GM21515 (cell line): Measurements from ENCODE around the gene ADAMTS4.

Experiments used
- ATAC-seq: cut with Tn5 transposase; IDR thresholded peaks from one replicate; pipeline ENCODE4 v1.9.1; 2021; ENCODE audit not compliant: unreplicated experiment

ADAMTS4 gene

DNA sequence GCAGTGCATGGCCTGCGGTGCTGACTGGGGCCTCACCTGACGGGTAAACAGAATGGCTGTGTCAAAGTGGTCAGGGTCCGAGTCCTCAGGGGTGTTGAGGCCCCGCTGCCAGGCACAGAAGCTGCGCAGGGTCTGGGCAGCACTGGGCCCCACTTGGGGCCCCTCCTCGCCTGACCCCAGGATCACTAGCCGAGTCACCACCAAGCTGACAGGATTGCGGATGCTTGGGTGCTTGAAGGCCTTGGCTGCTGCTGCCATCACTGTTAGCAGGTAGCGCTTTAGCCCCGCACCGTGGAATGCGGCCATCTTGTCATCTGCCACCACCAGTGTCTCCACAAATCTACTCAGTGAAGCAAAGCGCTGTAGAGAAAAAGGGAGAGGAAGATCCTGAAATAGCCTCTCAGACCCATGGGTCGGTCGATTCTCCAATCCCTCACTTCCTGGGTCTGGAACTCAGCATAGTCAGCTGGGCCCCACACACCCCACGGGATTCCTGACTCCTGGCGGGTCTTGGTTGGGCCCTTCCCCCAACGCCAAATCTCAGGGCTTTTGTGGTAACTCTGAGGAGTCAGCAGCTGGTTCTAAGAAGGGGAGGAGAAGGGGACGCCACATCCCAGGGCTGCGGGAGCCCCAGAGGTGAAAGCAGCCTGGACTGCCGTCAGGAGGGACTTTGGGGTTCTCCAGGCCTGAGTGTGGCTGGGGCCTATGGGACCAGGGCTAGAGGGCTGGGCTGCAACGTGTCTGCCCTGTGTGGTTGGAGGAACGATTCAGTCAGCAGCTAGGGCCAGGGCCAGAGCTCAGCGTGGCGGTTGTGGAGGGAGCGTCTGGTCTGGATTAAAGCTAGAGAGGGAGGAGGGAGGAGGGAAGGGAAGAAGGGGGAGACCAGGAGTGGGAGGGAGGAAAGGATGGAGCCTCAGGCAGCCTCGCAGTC lies 2.1 kb downstream of the ADAMTS4 start:
- ATAC-seq, result no peak

DNA sequence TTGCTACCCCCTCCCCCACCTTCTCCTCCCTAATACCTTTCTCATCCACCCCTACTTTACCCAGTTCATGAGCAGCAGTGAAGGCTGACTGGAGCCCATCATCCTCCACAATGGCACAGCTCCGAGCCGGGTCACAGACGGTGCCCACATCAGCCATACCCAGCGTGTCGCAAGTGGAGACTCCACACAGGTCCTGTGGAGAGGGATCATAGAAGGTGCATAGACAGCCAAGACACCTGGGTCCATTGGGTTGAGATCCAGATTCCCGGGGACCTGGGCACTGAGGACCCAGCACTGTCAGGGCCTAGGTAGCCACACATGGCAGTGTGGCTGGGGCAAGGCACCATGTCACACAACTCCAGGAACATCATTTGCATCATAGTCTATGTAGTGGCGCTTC lies 2.7 kb downstream of the ADAMTS4 start:
- ATAC-seq, result no peak

DNA sequence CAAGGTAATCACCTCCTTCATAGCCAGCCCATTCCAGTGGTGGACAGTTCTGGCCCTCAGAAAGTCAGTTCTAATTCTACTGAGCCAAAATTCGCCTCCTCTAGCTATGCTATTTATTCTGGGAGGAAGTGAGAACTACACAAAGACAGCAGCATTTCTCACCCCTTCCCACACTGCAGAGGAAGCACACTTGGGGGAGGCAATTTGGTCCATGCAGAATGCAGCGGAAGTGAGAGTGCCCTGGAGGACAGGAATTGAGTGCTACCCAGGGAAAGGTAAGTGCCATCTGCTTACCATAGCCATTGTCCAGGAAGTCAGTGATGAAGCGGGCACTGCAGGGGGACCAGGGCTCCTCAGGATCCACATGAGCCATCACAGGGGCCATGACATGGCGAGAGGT lies 3.7 kb downstream of the ADAMTS4 start:
- peak; percentile 57 for ATAC-seq

DNA sequence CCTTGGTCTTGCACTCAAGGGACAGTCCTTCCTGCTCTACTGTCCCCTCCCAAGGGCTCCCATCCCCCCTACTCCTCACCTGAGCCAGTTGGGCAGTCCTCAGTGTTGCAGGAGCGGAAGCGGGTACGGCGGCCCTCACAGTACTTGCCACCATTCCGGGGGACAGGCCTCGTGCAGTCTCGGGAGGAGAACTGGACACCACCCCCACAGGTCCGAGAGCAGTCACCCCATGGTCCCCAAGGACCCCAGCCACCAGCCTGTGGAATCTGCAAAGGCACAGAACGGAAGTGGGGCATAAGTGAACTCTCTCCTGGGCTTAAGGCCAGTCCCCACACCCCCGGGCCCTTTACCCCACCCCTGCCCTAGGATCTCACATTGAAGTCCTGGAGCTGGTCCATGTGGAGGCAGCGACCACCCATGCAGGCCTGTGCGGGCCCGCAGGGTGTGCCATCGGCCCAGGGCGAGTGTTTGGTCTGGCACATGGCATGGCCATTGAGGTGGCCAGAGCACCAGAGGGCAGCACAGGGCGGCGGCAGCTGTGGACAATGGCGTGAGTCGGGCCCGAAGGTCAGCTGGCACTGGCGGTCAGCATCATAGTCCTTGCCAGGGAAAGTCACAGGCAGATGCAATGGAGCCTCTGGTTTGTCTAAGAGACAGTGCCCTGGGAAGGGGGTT lies 5.2 kb downstream of the ADAMTS4 start:
- ATAC-seq, result no peak

DNA sequence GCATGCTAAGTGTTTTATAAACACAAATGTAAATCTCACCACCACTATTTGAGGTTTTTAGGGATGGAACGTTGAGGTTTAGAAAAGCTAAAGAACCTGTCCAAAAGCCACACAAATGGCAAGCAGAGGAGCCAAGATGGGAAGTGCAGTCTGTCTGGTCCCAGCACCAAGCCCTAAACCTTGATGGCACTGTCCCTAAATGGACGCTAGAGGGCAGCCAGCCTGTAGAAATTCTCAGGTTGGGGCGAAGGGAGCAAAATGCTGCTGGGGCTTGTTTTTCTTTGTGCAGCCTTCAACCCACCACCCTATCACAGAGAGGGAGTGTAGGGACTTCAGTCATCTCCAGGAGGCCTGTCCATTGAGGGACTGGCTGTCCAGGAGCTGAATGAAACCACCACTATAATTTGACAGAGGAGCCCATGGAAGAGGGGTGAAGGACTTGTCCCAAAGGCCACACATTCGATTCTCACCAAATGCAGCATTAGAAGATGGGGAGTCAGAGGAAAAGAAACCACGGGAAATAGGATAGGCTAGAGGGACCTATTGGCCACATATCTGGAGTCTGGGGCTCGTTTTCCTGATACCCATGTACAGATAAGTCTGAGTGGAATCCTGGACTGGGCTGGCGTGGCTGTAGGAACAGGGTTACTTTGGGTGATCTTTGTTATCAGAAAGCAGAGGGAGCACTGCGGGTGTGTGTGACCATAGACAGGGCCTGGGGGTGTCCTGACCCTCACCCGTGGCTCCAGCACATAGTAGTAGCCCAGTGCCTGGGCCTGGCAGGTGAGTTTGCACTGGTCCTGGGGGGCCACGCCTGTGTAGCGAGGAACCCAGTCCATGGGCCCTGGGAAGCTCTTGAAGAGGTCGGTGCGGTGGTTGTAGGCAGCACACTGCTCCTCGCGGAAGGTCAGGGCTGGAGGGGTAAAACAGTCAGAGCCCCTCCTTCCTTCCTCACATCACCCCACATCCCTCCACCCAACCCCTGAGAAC lies 6.1 kb downstream of the ADAMTS4 start:
- no peak for ATAC-seq

DNA sequence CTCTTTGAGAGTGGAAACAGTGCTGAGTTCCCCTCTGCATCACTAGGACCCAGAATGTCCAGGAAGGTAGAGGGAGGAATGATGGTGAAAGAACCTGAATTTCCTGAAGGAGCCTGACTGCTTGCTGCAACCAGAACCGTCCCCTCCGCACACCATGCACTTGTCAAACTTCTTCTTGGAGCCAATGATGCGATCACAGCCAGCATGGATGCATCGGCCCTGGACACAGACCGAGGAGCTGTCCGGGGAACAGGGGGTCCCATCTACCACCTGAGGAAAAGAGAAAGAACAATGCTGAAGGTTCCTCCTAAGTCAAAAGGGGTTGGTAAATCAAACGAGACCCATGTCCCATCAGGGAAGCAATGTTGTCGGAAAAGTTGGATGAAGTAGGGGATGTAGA lies 6.9 kb downstream of the ADAMTS4 start:
- ATAC-seq, result no peak

DNA sequence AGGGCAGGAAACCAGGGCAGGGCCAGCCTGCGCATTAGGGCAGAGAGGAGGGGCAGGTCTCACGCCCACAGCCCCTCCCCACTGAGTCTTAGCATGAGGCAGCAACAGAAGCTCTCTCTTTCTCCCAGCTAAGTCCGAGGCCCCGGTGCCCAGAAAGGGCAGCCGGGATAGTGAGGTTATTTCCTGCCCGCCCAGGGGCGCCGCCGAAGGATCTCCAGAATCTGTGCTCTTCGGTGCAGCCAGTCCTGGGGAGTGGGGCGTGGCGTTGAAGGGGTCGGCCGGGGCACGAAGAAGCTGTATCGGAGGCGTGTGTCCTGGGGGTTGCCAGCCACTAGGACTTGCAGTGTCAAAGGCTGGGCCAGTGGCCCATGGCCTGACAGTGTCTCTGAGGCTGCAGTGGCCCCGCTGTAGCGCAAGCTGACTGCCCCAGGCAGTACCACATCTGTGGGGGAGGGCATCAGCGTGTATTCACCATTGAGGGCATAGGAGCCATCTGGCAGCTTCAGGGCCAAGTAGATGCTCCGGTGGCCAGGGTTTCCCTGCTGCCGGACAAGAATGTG lies 7.8 kb downstream of the ADAMTS4 start:
- no peak for ATAC-seq

DNA sequence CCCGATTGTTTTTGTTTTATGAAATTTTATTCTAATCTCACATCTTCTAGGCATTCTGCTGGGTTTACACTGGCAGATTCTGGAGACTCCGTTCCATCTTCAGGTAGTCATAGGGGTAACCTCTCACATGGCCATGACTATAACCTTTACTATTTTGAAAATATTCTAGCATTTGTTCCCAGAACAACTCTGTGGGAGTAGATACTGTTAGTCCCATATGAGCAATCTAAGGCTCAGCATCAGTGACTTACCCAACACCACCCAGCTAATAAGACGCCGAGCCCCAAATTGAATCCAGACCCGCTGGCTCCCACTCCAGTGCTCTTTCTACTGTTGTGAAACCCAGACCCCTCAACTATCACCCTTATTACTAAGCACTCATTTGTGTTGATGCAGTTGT lies 9.8 kb downstream of the ADAMTS4 start:
- ATAC-seq, result no peak

DNA sequence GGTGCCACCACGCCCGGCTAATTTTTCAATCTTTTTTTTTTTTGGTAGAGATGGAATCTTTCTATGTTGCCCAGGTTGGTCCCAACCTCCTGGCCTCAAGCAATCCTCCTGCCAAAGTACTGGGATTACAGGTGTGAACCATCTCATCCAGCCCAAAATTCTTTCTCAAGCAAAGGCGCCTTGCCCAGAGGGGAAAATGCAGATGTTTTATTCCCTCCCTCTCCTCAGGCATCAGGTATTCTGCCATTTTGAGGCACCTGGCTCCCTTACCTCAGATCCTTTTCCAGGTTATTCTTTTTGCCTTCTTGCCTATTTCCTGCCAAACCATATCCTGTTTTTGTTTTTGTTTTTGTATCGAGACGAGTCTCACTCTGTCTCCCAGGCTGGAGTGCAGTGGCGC lies 10.5 kb downstream of the ADAMTS4 start:
- no peak for ATAC-seq

DNA sequence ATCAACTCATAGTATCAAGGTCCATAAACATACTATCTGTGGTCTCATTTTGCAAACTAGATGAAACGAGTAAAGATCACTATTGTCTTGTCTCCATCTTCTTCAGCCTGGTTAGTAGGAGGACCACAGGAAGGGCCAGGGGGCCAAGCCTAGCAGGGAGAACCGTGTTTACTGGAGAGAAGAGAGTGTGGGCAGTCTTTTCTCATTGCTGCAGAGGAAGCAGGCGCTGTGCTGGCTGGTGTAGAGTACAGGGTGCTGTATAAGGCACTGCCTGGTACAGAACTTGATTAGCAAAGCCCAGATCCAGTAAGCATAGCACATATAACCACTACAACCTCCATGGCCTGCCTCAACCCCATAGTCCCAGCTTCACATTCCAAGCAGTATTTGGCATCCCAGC lies 11.5 kb downstream of the ADAMTS4 start:
- ATAC-seq, result no peak

DNA sequence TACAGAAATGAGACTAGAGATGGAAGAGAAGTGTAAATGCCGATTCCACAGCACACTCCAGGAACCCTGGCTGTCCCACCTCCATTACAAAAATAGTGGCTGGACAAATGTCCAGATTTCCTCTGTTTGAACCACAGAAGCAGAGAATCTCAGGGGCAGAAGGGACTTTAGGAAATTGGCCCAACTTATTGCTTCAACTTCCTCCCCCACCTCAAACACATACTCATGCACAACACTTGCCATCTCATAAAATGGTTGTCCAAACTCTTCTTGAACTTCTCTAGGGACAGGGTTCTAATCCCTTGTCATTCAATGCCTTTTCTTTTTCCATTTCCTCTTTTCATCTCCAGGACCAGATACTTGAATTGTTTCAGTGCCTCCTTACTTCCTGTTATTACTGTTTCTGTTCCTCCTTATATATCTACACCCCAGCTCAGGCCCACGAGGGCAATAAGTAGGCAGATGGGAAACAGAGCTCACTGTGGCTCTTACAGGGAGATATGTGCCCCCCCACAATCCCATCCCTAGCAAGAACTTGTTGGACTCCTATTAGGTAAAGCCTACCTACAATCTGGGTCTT lies 13.0 kb downstream of the ADAMTS4 start:
- peak; percentile 23 for ATAC-seq

DNA sequence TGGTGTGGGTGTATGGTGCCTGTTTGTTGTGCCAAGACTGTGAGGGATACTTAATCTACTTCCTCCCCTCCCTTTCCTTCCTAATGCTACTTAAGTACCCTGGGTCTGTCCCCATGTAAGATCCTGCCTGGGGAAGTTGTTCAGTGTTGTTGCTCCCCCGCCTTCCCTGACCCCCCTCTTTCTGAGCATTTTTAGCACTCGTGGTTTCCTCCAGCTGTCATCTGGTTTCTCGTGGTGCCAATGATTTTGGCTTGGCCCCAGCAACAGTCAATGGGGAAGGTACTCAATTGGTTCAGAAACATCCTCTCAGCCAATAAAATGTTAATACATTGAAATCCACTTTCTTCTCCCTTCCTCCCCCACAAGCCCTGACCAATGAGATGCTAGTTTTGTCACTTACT lies 13.6 kb downstream of the ADAMTS4 start:
- ATAC-seq, result peak; percentile 60

DNA sequence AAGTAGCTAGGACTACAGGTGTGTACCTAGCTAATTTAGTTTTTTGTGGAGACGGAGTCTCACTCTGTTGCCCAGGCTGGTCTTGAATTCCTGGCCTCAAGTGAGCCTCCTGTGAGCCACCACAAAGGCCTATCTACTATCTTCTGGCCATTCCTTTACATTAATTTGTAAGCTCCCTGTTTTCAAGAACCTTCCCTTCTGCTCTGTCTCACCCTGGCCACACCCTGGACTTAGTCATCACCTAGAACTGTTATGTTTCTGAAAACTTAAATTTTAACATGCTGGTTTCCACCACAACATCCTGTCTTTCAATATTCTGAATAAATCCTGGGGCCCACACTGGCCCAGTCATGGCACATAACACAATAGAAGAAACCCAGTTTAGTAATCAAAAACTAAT lies 16.6 kb downstream of the ADAMTS4 start:
- ATAC-seq, result peak; percentile 38

DNA sequence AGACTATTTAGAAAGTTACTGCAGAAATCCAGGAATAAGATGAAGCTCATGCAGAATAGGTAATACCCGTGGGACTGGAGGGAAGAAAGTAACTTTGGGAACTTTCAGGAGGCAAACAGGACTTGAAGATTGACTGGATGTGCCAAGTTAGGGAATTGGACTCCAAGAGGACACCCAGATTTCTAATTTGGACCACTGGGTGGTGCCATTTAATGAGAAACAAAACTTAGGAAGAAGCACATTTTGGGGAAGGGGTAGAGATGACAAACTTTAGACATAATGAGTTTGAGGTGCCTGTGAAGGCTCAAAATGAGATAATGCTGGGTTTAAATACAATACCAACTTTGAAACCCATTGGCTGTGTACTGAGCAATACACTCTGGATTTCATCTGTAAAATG lies 18.2 kb downstream of the ADAMTS4 start:
- ATAC-seq, result no peak

DNA sequence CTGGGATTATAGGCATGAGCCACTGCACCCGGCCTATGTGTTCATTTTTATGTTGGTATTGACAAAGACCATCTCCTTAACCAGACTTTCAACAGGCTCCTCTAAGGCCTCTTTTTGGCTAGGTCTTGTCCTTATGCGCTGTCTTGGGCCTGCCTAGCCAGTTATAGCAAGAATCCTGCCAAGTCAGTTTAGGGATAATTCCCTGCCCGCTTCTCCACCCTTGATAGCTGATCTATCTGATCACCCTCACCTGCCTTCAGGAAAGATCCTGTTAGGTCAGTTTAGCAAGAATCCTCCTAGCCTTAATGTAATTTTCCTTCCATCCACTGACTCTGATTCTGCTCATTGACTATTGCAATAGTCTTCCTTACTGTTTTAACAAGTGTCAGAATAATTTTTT lies 19.2 kb downstream of the ADAMTS4 start:
- no peak for ATAC-seq

DNA sequence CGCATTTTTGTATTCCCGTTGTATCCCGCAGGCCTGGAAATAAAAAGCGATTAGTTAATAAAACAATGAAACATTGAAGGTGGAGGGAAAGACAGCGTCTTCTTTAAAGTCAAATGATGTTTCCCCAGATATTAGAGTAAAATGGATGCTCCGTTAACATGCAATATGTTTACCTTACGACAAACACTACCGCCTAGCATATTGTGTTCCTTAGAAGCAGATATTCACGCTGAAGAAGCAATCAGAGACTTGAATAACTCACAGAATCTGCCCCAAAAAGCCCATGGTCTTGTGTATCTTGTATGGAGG lies 21.0 kb downstream of the ADAMTS4 start:
- no peak for ATAC-seq

DNA sequence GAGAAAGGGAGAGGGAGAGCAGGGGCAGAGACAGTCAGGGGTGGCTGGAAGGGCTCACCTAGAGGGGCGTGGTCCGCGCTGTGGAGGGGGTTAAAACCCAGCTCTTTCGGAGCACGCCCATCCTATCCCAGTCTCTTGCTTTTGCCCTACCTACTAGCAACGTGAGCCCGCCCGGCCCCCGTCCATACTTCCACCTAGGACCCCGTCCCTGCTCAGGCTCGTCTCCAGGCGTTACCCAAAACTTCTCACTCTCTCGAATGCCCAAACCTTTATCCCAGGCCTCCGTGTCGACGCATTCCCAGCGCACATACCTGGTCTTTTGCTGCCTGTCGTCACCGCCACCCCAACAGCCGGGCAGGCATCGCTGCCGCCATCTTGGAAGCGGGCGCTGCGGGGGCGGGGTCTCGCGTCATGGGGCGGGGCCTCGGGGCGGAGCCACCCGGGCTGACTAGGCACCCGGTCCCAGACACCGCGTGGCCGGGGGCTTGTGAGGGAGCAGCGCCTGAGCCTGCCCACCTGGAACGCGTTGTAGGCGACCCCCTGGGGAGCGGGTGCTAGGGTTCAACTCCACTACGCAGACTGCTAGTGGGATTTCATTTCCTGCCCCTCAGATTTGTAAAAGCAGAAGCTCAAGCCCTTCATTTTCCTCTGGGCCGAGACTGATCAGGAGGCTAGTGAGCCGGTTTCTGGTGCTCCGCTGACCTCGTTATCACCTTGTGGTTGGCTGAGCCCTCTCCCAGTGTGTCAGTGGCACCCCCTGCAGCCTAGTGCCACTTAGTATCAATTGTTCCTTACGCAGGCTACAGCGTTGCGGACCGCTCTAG lies 21.5 kb downstream of the ADAMTS4 start, which contains the start of gene B4GALT3:
Gene B4GALT3, minus strand, starts transcription at position 396 of the 824 bp plus-strand sequence. CDS start 1,447 bp downstream, outside the sequence.
- peak; percentile 73 for ATAC-seq

DNA sequence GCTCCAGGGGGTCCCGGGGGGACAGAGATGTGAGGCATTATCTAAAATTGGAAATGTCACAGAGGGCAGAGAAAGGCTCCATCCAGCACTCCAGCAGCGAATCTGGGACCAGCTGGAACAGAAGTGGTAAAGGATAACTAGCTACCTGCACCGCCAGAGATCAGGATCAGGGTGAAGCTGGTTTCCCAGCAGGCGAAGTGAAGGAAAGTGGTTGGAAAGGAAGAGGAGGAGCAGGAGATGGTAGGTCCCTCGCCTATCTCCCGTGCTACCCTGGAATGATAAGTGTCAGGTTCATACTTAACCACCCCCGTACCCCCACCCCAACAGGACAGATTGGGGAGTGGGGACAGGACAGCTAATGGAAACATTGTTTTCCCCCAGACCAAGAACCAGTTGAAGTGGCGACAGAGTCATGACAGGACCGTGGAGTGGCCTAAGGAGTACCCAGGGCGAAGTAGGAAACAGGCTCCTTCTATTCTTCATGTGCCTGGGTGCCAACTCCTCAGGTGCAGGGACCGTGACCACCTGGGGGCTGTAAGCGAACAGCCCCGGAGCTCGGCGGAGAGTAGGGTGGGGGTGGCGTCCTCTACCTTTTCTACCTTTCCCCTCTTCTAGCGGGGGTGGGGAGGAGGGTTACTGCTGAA lies 22.3 kb downstream of the ADAMTS4 start:
- ATAC-seq, result peak; percentile 2

DNA sequence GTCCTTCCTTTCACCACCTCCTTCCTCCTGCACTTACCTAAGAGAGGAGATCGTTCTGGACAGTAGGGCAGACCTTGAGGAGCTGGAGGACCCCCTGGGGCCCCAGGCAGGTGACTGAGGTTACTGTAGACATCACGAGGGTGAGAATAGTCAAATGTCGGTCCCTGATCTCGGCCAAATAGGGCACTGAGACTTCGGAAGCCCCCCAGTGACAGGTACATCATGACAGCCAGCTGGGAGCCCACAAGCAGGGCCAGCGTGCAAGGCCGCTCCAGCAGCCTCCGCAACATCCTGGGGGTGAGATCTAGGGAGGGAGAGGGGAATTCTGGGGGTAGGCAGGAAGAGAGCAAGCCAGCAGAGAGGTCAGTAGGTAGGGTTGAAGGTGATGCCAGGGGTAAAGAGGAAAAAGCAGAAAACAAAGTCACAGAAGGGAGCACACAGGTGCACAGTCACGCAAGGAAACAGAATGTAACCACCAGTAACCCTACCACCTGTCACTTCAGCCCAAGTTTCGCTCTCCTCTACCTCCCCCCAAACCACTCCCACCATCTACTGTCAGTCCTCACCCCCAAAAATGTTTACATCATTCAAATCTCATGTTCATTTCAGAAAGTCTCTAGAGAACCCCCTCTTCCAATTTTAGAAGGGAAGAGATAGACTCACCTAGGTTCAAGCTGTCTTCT lies 22.9 kb downstream of the ADAMTS4 start:
- ATAC-seq, result no peak
